Liver (tissue), 3 donors: ENCODE data around the gene PTH1R.

Experiments
- FOXA1 ChIP-seq: IDR thresholded peaks from 2 replicates; pipeline ENCODE4 v1.6.1; 2016; ENCODE audit warnings: antibody characterized with exemption
- GABPA ChIP-seq, 2 donors: IDR thresholded peaks in 1 of 2; conservative IDR thresholded peaks in 1 of 2; 2 replicates each; pipeline ENCODE4 v1.6.1; 2016; ENCODE audit warnings: antibody characterized with exemption in 2 of 2, mild to moderate bottlenecking in 1 of 2, moderate library complexity in 1 of 2
- JUND ChIP-seq, 2 donors: IDR thresholded peaks; 2 replicates each; pipeline ENCODE4 v1.6.1; 2016; ENCODE audit warnings: antibody characterized with exemption in 2 of 2
- MAX ChIP-seq: IDR thresholded peaks from 2 replicates; pipeline ENCODE4 v1.6.1; 2016; ENCODE audit warnings: antibody characterized with exemption
- RAD21 ChIP-seq, 2 donors: IDR thresholded peaks; 2 replicates each; pipeline ENCODE4 v1.6.1; 2016; ENCODE audit warnings: antibody characterized with exemption in 2 of 2, mild to moderate bottlenecking in 2 of 2
- SP1 ChIP-seq: IDR thresholded peaks from 2 replicates; pipeline ENCODE4 v1.6.1; 2018; ENCODE audit warnings: antibody characterized with exemption, mild to moderate bottlenecking
- TAF1 ChIP-seq: conservative IDR thresholded peaks from 2 replicates; pipeline ENCODE4 v1.6.1; 2016; ENCODE audit warnings: antibody characterized with exemption, mild to moderate bottlenecking
- TF ChIP-seq, protein P1 (sequence below): fragments of 150-350 bp; IDR thresholded peaks from 2 replicates; pipeline ENCODE4 v1.5.1; 2017; ENCODE audit warnings: improper control_type of control experiment, low read depth, low read length; ENCODE audit not compliant: missing input control
- TF ChIP-seq, protein P2 (sequence below): IDR thresholded peaks from 2 replicates; pipeline ENCODE4 v1.6.1; 2016; ENCODE audit warnings: antibody characterized with exemption, mild to moderate bottlenecking
- TF ChIP-seq, protein P3 (sequence below): IDR thresholded peaks from 2 replicates; pipeline ENCODE4 v1.6.1; 2016; ENCODE audit warnings: antibody characterized with exemption
- donor health status: healthy.
- donor health status: healthy.

- TF ChIP-seq, protein P1, sequence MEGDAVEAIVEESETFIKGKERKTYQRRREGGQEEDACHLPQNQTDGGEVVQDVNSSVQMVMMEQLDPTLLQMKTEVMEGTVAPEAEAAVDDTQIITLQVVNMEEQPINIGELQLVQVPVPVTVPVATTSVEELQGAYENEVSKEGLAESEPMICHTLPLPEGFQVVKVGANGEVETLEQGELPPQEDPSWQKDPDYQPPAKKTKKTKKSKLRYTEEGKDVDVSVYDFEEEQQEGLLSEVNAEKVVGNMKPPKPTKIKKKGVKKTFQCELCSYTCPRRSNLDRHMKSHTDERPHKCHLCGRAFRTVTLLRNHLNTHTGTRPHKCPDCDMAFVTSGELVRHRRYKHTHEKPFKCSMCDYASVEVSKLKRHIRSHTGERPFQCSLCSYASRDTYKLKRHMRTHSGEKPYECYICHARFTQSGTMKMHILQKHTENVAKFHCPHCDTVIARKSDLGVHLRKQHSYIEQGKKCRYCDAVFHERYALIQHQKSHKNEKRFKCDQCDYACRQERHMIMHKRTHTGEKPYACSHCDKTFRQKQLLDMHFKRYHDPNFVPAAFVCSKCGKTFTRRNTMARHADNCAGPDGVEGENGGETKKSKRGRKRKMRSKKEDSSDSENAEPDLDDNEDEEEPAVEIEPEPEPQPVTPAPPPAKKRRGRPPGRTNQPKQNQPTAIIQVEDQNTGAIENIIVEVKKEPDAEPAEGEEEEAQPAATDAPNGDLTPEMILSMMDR, result no peak
- no peak for TF ChIP-seq TAF1
- no peak for TF ChIP-seq GABPA (IDR thresholded peaks at IDR 0.05 in 1 of 2, conservative IDR thresholded peaks at IDR 0.05 in 1 of 2)
- no peak for TF ChIP-seq FOXA1
- TF ChIP-seq, protein P2, sequence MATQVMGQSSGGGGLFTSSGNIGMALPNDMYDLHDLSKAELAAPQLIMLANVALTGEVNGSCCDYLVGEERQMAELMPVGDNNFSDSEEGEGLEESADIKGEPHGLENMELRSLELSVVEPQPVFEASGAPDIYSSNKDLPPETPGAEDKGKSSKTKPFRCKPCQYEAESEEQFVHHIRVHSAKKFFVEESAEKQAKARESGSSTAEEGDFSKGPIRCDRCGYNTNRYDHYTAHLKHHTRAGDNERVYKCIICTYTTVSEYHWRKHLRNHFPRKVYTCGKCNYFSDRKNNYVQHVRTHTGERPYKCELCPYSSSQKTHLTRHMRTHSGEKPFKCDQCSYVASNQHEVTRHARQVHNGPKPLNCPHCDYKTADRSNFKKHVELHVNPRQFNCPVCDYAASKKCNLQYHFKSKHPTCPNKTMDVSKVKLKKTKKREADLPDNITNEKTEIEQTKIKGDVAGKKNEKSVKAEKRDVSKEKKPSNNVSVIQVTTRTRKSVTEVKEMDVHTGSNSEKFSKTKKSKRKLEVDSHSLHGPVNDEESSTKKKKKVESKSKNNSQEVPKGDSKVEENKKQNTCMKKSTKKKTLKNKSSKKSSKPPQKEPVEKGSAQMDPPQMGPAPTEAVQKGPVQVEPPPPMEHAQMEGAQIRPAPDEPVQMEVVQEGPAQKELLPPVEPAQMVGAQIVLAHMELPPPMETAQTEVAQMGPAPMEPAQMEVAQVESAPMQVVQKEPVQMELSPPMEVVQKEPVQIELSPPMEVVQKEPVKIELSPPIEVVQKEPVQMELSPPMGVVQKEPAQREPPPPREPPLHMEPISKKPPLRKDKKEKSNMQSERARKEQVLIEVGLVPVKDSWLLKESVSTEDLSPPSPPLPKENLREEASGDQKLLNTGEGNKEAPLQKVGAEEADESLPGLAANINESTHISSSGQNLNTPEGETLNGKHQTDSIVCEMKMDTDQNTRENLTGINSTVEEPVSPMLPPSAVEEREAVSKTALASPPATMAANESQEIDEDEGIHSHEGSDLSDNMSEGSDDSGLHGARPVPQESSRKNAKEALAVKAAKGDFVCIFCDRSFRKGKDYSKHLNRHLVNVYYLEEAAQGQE, result no peak
- TF ChIP-seq JUND (IDR thresholded peaks at IDR 0.05), result no peak
- no peak for TF ChIP-seq MAX
- TF ChIP-seq, protein P3, sequence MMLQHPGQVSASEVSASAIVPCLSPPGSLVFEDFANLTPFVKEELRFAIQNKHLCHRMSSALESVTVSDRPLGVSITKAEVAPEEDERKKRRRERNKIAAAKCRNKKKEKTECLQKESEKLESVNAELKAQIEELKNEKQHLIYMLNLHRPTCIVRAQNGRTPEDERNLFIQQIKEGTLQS, result no peak
- no peak for TF ChIP-seq RAD21 (IDR thresholded peaks at IDR 0.05)
- TF ChIP-seq SP1, result no peak
These were observed 47.8 kb upstream of the PTH1R start for GRCh38 chr3:46829699-46830208.
